B cell (primary cell): ENCODE results near the gene ATOSA. TPM values are rescaled to one million over a fixed set of nuclear protein-coding genes. Genes with fewer than 3 reads are reported as not detected.

Experiments
- ATAC-seq: fragments of 200-7000 bp; cut with Tn5 transposase; one replicate; pipeline ENCODE4 v1.10.0; 2021; ENCODE audit warnings: low read depth, mild to moderate bottlenecking, moderate number of reproducible peaks, moderate library complexity
- CTCF ChIA-PET: fragments of 350-600 bp; sonication (Branson Sonifier 250); formaldehyde crosslinking; loops from one replicate; lab custom pipeline; 2021; ENCODE audit warnings: antibody characterized with exemption, inconsistent platforms; lab: Charles Lee
- POLR2A ChIA-PET: fragments of 350-600 bp; sonication (Branson Sonifier 250); formaldehyde crosslinking; loops from one replicate; lab custom pipeline; 2021; ENCODE audit warnings: antibody characterized with exemption; lab: Charles Lee
- DNase-seq: peaks from one replicate; pipeline ENCODE4 v3.0.0; 2013
- H2AFZ ChIP-seq: 2 replicates; pipeline ENCODE4 v1.6.1; 2012; ENCODE audit warnings: mild to moderate bottlenecking, low read depth, low read length; ENCODE audit not compliant: insufficient read depth, poor library complexity, severe bottlenecking
- H3K27ac ChIP-seq, 2 donors: 1 replicate in 1 of 2; 2 replicates in 1 of 2; pipeline ENCODE4 v1.5.1; 2012 to 2013; ENCODE audit warnings: low read length in 2 of 2, mild to moderate bottlenecking in 2 of 2, moderate library complexity in 1 of 2
- H3K27me3 ChIP-seq, 4 experiments: fragments of 200-600 bp in 1 of 4; sonication (generic) in 1 of 4; replicated peaks in 1 of 4; 1 replicate in 2 of 4; 2 replicates in 2 of 4; pipeline versions ENCODE4 v1.6.1 to v1.7.0; 2013 to 2016; ENCODE audit warnings: low read length in 3 of 4, mild to moderate bottlenecking in 2 of 4, mixed read lengths in 1 of 4, moderate library complexity in 1 of 4; ENCODE audit not compliant: insufficient read depth in 4 of 4, control insufficient read depth in 3 of 4; ENCODE audit errors: control extremely low read depth in 1 of 4
- H3K36me3 ChIP-seq, 2 experiments: replicated peaks in 1 of 2; 1 replicate in 1 of 2; 2 replicates in 1 of 2; pipeline versions ENCODE4 v1.6.1 to v1.7.1; 2013; ENCODE audit warnings: low read length in 1 of 2; ENCODE audit not compliant: insufficient read depth in 2 of 2, control insufficient read depth in 1 of 2; ENCODE audit errors: control extremely low read depth in 1 of 2, extremely low read depth in 1 of 2
- H3K4me1 ChIP-seq, 2 donors: fragments of 200-600 bp in 1 of 2; sonication (generic) in 1 of 2; 1 replicate in 1 of 2; 2 replicates in 1 of 2; pipeline versions ENCODE4 v1.5.1 to v1.6.1; 2013 to 2017; ENCODE audit warnings: low read length in 2 of 2; ENCODE audit not compliant: control insufficient read depth in 2 of 2, insufficient read depth in 2 of 2
- H3K4me2 ChIP-seq: replicated peaks from 2 replicates; pipeline ENCODE3; 2012; ENCODE audit warnings: mild to moderate bottlenecking, low read depth, low read length; ENCODE audit not compliant: poor library complexity, severe bottlenecking
- H3K4me3 ChIP-seq, 5 experiments: fragments of 200-600 bp in 1 of 5; sonication (generic) in 1 of 5; 1 replicate in 3 of 5; 2 replicates in 2 of 5; pipeline versions ENCODE4 v1.5.1 to v1.7.0; 2011 to 2016; ENCODE audit warnings: low read length in 4 of 5, mild to moderate bottlenecking in 4 of 5, low read depth in 2 of 5, control low read depth in 1 of 5, moderate library complexity in 1 of 5; ENCODE audit not compliant: insufficient read depth in 1 of 5; ENCODE audit errors: control extremely low read depth in 1 of 5, extremely low read depth in 1 of 5
- H3K79me2 ChIP-seq: fragments of 200-600 bp; sonication (generic); one replicate; pipeline ENCODE4 v1.6.0; 2016; ENCODE audit warnings: low read length; ENCODE audit not compliant: control insufficient read depth, insufficient read depth
- H3K9ac ChIP-seq: fragments of 200-600 bp; sonication (generic); 2 replicates; pipeline ENCODE4 v1.6.1; 2017; ENCODE audit warnings: mild to moderate bottlenecking, low read length, moderate library complexity
- H3K9me3 ChIP-seq, 3 donors: one replicate each; pipeline versions ENCODE4 v1.6.1 to v1.7.1; 2013; ENCODE audit warnings: low read length in 2 of 3; ENCODE audit not compliant: control insufficient read depth in 2 of 3, insufficient read depth in 1 of 3; ENCODE audit errors: control extremely low read depth in 1 of 3
- H4K20me1 ChIP-seq: 2 replicates; pipeline ENCODE4 v1.6.0; 2012; ENCODE audit warnings: mild to moderate bottlenecking, low read length; ENCODE audit not compliant: insufficient read depth, control insufficient read depth, poor library complexity, severe bottlenecking
- H3K27ac Mint-ChIP-seq: one replicate; pipeline ENCODE4 v1.8.0; 2021; ENCODE audit warnings: mixed read lengths
- H3K27me3 Mint-ChIP-seq: one replicate; pipeline ENCODE4 v1.8.0; 2021; ENCODE audit warnings: mixed read lengths
- H3K4me1 Mint-ChIP-seq: one replicate; pipeline ENCODE4 v1.8.0; 2021; ENCODE audit warnings: mixed read lengths
- H3K4me3 Mint-ChIP-seq: one replicate; pipeline ENCODE4 v1.8.0; 2021; ENCODE audit warnings: mixed read lengths
- H3K9me3 Mint-ChIP-seq: one replicate; pipeline ENCODE4 v1.8.0; 2022; ENCODE audit warnings: mixed read lengths; ENCODE audit not compliant: insufficient read depth
- CTCF ChIP-seq: fragments of 200-600 bp; IDR thresholded peaks from one replicate; pipeline ENCODE4 v1.8.0; 2022; ENCODE audit warnings: antibody characterized with exemption, mild to moderate bottlenecking
- EZH2 ChIP-seq: IDR thresholded peaks from 2 replicates; pipeline ENCODE4 v1.6.1; 2012; ENCODE audit warnings: borderline replicate concordance, low read depth, mild to moderate bottlenecking, moderate library complexity, low read length; ENCODE audit not compliant: insufficient read depth, poor library complexity, severe bottlenecking
- WGBS: methylation state at CpG from one replicate; pipeline ENCODE4 v1.1.5; 2013; ENCODE audit warnings: missing lambda C conversion rate; ENCODE audit not compliant: insufficient coverage; 5-methylcytosine and 5-hydroxymethylcytosine counted together
- intact Hi-C: fragments of 100-400 bp; cut with micrococcal nuclease; formaldehyde crosslinking; loops from one replicate; pipeline ENCODE4 v1.10.0; 2022
- polyA plus RNA-seq: library from polyadenylated mRNA; depleted of rRNA; stranded (reverse); fragments of >200 nt; gene quantifications from 2 replicates; pipeline ENCODE4 v1.2.3, GENCODE V29; 2012
- total RNA-seq, 2 donors: library from RNA; stranded (reverse); fragments of 120-200 nt in 1 of 2; gene quantifications; 1 replicate in 1 of 2; 2 replicates in 1 of 2; pipeline versions ENCODE4 v1.2.3 to v1.2.4, GENCODE V29; 2013 to 2022

Gene ATOSA
- total and polyA plus RNA-seq, 2 donors (not counting 1 experiment from before 2014, with no cell fraction given): 73.4 to 198 TPM

GRCh38 chr15:52642386-52643361 lies 36.5 kb downstream of the ATOSA start:
- 98% methylated on average over 3 of the region's 5 CpGs for WGBS
- H3K9me3 ChIP-seq: no peaks in the 10 kb centered on the region
- no peak overlapping the region for H3K9ac ChIP-seq
- TF ChIP-seq EZH2 (no peak), CTCF (no peak)
- Mint-ChIP-seq H3K4me1 (peaks cover 2% of the 10 kb centered on the region), H3K27ac (no peak overlapping the region), H3K27me3 (no peaks in the 10 kb centered on the region), H3K9me3 (no peaks in the 10 kb centered on the region), H3K4me3 (no peak overlapping the region)
- no peak overlapping the region for H3K4me3 ChIP-seq
- no peak for ATAC-seq
- H3K4me2 ChIP-seq: no peak overlapping the region
- H3K4me1 ChIP-seq: no peaks in the 10 kb centered on the region
- no peak for DNase-seq
- H3K27me3 ChIP-seq: no peaks in the 10 kb centered on the region
- H2AFZ ChIP-seq: no peak overlapping the region
- peaks cover 16% of the 10 kb centered on the region for H3K79me2 ChIP-seq
- H3K27ac ChIP-seq: peak overlapping the region in 1 of 2 donors; percentile 14
- ChIA-PET CTCF (no interaction called here), POLR2A (no interaction called here)
- intact Hi-C loops: no loop called here
- peaks cover 11% of the 10 kb centered on the region for H4K20me1 ChIP-seq
- H3K36me3 ChIP-seq: peaks cover 4 to 53% of the 10 kb centered on the region in 2 experiments

GRCh38 chr15:52636459-52636858 lies 42.7 kb downstream of the ATOSA start:
- H3K27ac ChIP-seq: no peak overlapping the region
- H3K4me1 Mint-ChIP-seq: peaks cover 3% of the 10 kb centered on the region
- no peak overlapping the region for H3K4me2 ChIP-seq
- H3K27me3 ChIP-seq: no peaks in the 10 kb centered on the region
- no peaks in the 10 kb centered on the region for H3K9me3 ChIP-seq
- CTCF ChIA-PET: no interaction called here
- H3K27me3 Mint-ChIP-seq: no peaks in the 10 kb centered on the region
- TF ChIP-seq EZH2: no peak
- no peak for TF ChIP-seq CTCF
- no peak overlapping the region for H3K4me3 Mint-ChIP-seq
- H2AFZ ChIP-seq: no peak overlapping the region
- H3K27ac Mint-ChIP-seq: no peak overlapping the region
- H3K9ac ChIP-seq: no peak overlapping the region
- H3K4me1 ChIP-seq: no peaks in the 10 kb centered on the region
- no peak for DNase-seq
- H3K9me3 Mint-ChIP-seq: no peaks in the 10 kb centered on the region
- WGBS: 100% methylated on average over 1 of the region's 2 CpGs
- no peak for ATAC-seq
- POLR2A ChIA-PET: no interaction called here
- H3K36me3 ChIP-seq: peaks cover 11 to 68% of the 10 kb centered on the region in 2 experiments
- intact Hi-C loops: no loop called here
- peaks cover 37% of the 10 kb centered on the region for H3K79me2 ChIP-seq
- H4K20me1 ChIP-seq: peaks cover 12% of the 10 kb centered on the region
- H3K4me3 ChIP-seq: no peak overlapping the region
